PFSK-1 (cell line): ENCODE measurements around the gene LTO1.

Experiments used
- FOXP2 ChIP-seq: optimal IDR thresholded peaks from 2 replicates; pipeline ENCODE3; 2011; ENCODE audit warnings: borderline replicate concordance, control low read depth, inconsistent platforms; ENCODE audit not compliant: insufficient read depth; ENCODE audit errors: extremely low read length, extremely low read depth
- POLR2AphosphoS5 ChIP-seq: IDR thresholded peaks from 2 replicates; pipeline ENCODE4 v1.6.1; 2012; ENCODE audit warnings: low read depth, mild to moderate bottlenecking, control low read depth, low read length, moderate library complexity
- REST ChIP-seq, 2 experiments: IDR thresholded peaks; 2 replicates each; pipeline versions ENCODE4 v1.6.1 to v1.8.0; 2011 to 2012; ENCODE audit warnings: low read depth in 2 of 2, low read length in 2 of 2, control low read depth in 1 of 2, inconsistent platforms in 1 of 2, mild to moderate bottlenecking in 1 of 2, moderate library complexity in 1 of 2; ENCODE audit not compliant: insufficient read depth in 1 of 2
- SIN3A ChIP-seq: IDR thresholded peaks from 2 replicates; pipeline ENCODE4 v1.6.1; 2012; ENCODE audit warnings: mild to moderate bottlenecking, low read length, moderate library complexity, borderline replicate concordance; ENCODE audit not compliant: insufficient read depth
- TAF1 ChIP-seq: IDR thresholded peaks from 2 replicates; pipeline ENCODE4 v1.6.1; 2012; ENCODE audit warnings: low read length, control low read depth, borderline replicate concordance; ENCODE audit not compliant: insufficient read depth

The LTO1 gene

DNA sequence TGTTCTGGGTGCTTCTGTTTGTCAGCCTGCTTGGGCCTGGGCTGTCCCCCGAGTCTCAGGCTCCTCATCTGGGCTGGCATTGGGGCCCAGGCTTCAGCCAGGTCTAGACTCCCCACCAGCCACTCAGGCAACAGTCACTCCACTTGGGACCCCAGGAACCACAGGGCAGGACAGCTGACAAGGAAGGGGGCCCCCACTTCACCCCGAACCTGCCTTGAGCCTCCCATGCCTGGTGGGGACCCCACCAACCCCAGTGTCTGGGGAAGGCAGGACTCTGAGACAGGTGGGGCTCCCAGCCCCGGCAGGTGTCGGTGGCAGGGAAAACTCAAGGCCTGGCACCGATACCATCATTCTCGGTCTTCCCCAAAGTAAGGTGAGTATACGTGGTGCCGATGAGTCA lies 11.7 kb upstream of the LTO1 start:
- TF ChIP-seq POLR2AphosphoS5 (no peak), SIN3A (no peak), TAF1 (no peak)

DNA sequence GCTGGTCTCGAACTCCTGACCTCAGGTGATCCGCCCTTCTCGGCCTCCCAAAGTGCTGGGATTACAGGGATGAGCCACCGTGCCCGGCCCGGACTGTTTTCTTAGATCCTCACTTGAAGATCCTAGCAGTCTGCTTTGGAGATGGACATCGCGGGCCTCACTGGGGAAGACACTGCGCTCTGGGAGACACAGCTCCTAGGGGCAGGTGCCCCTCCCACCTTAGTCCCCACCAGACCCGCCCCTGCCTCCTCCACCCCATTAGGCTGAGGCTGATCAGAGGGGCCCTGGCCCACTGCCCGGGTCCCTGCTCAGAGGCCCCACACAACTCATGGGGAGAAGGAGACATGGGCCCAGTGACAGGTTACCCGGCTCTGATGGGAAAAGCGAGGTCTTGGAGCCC lies 11.3 kb upstream of the LTO1 start:
- no peak for TF ChIP-seq POLR2AphosphoS5
- no peak for TF ChIP-seq REST (IDR thresholded peaks at IDR 0.05; ENCODE audit: insufficient read depth in 1 of 2, low read depth in 2 of 2, low read length in 2 of 2)
- TF ChIP-seq TAF1 = no peak
- no peak for TF ChIP-seq FOXP2
- TF ChIP-seq SIN3A = no peak

DNA sequence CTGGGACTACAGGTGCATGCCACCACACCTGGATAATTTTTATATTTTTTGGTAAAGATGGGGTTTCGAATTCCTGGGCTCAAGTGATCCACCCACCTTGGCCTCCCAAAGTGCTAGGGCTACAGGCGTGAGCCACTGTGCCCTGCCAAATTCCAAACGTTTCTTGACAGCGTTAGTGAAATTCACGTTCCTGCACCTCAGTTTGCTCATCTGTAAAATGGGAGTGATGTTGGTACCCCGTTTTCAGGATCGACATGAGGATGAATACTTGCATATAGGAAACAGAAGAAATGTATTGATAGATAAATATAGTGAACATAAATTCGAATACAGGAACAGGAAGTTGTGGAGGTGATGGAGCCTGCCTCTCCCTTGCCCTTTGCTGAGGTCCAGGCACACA lies 10.2 kb upstream of the LTO1 start:
- TF ChIP-seq REST (IDR thresholded peaks at IDR 0.05; ENCODE audit: insufficient read depth in 1 of 2, low read depth in 2 of 2, low read length in 2 of 2) (no peak), SIN3A (no peak), TAF1 (no peak), FOXP2 (no peak), POLR2AphosphoS5 (no peak)

- TF ChIP-seq FOXP2 = no peak
- no peak for TF ChIP-seq SIN3A
- no peak for TF ChIP-seq TAF1
- no peak for TF ChIP-seq REST (IDR thresholded peaks at IDR 0.05; ENCODE audit: insufficient read depth in 1 of 2, low read depth in 2 of 2, low read length in 2 of 2)
- no peak for TF ChIP-seq POLR2AphosphoS5
These were observed 9.5 kb upstream of the LTO1 start for GRCh38 chr11:69684651-69685050.

- TF ChIP-seq FOXP2 (no peak), SIN3A (no peak), TAF1 (no peak), REST (IDR thresholded peaks at IDR 0.05; ENCODE audit: insufficient read depth in 1 of 2, low read depth in 2 of 2, low read length in 2 of 2) (no peak), POLR2AphosphoS5 (no peak)
These were observed 8.7 kb upstream of the LTO1 start for GRCh38 chr11:69683764-69684333.
